ENCODE results near the gene IGF2BP1.
"Not testable (repeated sequence)": the region's sequence is repeated elsewhere in the genome, so short reads cannot be mapped to it uniquely, and the experiment has no call there.

IGF2BP1 gene

GRCh38 chr17:49018748-49019147, 21.6 kb downstream of the IGF2BP1 start:
- in situ Hi-C loops (cut with HindIII; ENCODE audit: low sequenced_read_pairs): loop anchor here (10.0 kb wide), 1 partner anchor 104 kb away; no protein-coding TSS in a partner anchor
- H3K4me3 ChIP-seq (ENCODE audit: low read depth, low read length): no peak overlapping the region
- DNase-seq (ENCODE audit: low read depth): no peak
- TF ChIP-seq CTCF (IDR thresholded peaks at IDR 0.05; ENCODE audit: low read depth, low read length, missing control alignments): no peak

- no peak for DNase-seq (ENCODE audit: low read depth)
- in situ Hi-C loops (cut with HindIII; ENCODE audit: low sequenced_read_pairs): no loop called here
- no peak overlapping the region for H3K4me3 ChIP-seq (ENCODE audit: low read depth, low read length)
- TF ChIP-seq CTCF (IDR thresholded peaks at IDR 0.05; ENCODE audit: low read depth, low read length, missing control alignments): no peak
Observed at GRCh38 chr17:49020609-49021008, 23.4 kb downstream of the IGF2BP1 start.

GRCh38 chr17:49021095-49021767, 24.0 kb downstream of the IGF2BP1 start:
- DNase-seq (ENCODE audit: low read depth): no peak
- no peak overlapping the region for H3K4me3 ChIP-seq (ENCODE audit: low read depth, low read length)
- in situ Hi-C loops (cut with HindIII; ENCODE audit: low sequenced_read_pairs): no loop called here
- TF ChIP-seq CTCF (IDR thresholded peaks at IDR 0.05; ENCODE audit: low read depth, low read length, missing control alignments): no peak

- in situ Hi-C loops (cut with HindIII; ENCODE audit: low sequenced_read_pairs): no loop called here
- H3K4me3 ChIP-seq (ENCODE audit: low read depth, low read length): no peak overlapping the region
- DNase-seq (ENCODE audit: low read depth): no peak
- TF ChIP-seq CTCF (IDR thresholded peaks at IDR 0.05; ENCODE audit: low read depth, low read length, missing control alignments): no peak
Observed at GRCh38 chr17:49021768-49022103, 24.6 kb downstream of the IGF2BP1 start.

- in situ Hi-C loops (cut with HindIII; ENCODE audit: low sequenced_read_pairs): no loop called here
- TF ChIP-seq CTCF (IDR thresholded peaks at IDR 0.05; ENCODE audit: low read depth, low read length, missing control alignments): no peak
- DNase-seq (ENCODE audit: low read depth): no peak
- H3K4me3 ChIP-seq (ENCODE audit: low read depth, low read length): no peak overlapping the region
Observed at GRCh38 chr17:49022391-49022941, 25.3 kb downstream of the IGF2BP1 start.

- TF ChIP-seq CTCF (IDR thresholded peaks at IDR 0.05; ENCODE audit: low read depth, low read length, missing control alignments): no peak
- no peak for DNase-seq (ENCODE audit: low read depth)
- H3K4me3 ChIP-seq (ENCODE audit: low read depth, low read length): no peak overlapping the region
- in situ Hi-C loops (cut with HindIII; ENCODE audit: low sequenced_read_pairs): no loop called here
Observed at GRCh38 chr17:49024523-49024922, 27.3 kb downstream of the IGF2BP1 start.

GRCh38 chr17:49026447-49026846, 29.3 kb downstream of the IGF2BP1 start:
- DNase-seq (ENCODE audit: low read depth); in situ Hi-C loops (cut with HindIII; ENCODE audit: low sequenced_read_pairs); H3K4me3 ChIP-seq (ENCODE audit: low read depth, low read length): not testable (repeated sequence)
